Left lung (tissue), 10 donors: ENCODE data around the gene GRIN1. TPM values are rescaled to one million over a fixed set of nuclear protein-coding genes. Genes with fewer than 3 reads are reported as not detected.
A peak's percentile ranks its signal among the peaks of the same experiment; 100 is the strongest.

Source experiments
- ATAC-seq: fragments of 200-7000 bp; cut with Tn5 transposase; one replicate; pipeline ENCODE4 v1.9.1; 2020; ENCODE audit warnings: moderate library complexity
- DNase-seq, 4 donors: peaks; one replicate each; pipeline ENCODE4 v3.0.0-alpha.2; 2013 to 2020
- H3K27ac ChIP-seq, 2 donors: fragments of 200-600 bp; sonication (generic) in 1 of 2; one replicate each; pipeline versions ENCODE4 v1.5.0 to v1.8.0; 2020 to 2021
- H3K27me3 ChIP-seq, 2 donors: fragments of 200-600 bp; sonication (generic) in 1 of 2; one replicate each; pipeline versions ENCODE4 v1.5.0 to v1.8.0; 2020 to 2021
- H3K36me3 ChIP-seq, 2 donors: fragments of 200-600 bp; sonication (generic) in 1 of 2; one replicate each; pipeline versions ENCODE4 v1.5.0 to v1.8.0; 2020 to 2021
- H3K4me1 ChIP-seq, 2 donors: fragments of 200-600 bp; one replicate each; pipeline ENCODE4 v1.8.0; 2021
- H3K4me3 ChIP-seq, 2 donors: fragments of 200-600 bp; sonication (generic) in 1 of 2; one replicate each; pipeline versions ENCODE4 v1.5.0 to v1.8.0; 2020 to 2021; ENCODE audit warnings: mild to moderate bottlenecking in 1 of 2
- H3K9me3 ChIP-seq, 2 donors: fragments of 200-600 bp; sonication (generic) in 1 of 2; one replicate each; pipeline versions ENCODE4 v1.5.0 to v1.8.0; 2020 to 2021
- CTCF ChIP-seq, 2 donors: fragments of 200-600 bp; sonication (generic) in 1 of 2; IDR thresholded peaks; one replicate each; pipeline versions ENCODE4 v1.5.0 to v1.8.0; 2021; ENCODE audit warnings: antibody characterized with exemption in 2 of 2
- intact Hi-C, 2 donors: fragments of 100-400 bp; cut with DNase I; formaldehyde crosslinking; loops; one replicate each; pipeline versions ENCODE4 v1.11.2 to v1.14.2; 2022
- polyA plus RNA-seq, 6 donors: library from polyadenylated mRNA; unstranded; fragments of 120-200 nt; gene quantifications; one replicate each; pipeline ENCODE4 v1.2.1, GENCODE V29; 2013; ENCODE audit not compliant: insufficient read length in 6 of 6
- total RNA-seq, 2 donors: library from RNA; stranded (reverse); fragmentation: NEBNext Ultra II Directional; extraction: Animal tissue kit (Norgen Biotek cat#: 25700); gene quantifications; one replicate each; pipeline ENCODE4 v1.2.1, GENCODE V29; 2021
- donor health status: DM: no; HTN: yes; CAD: no.
- donor health status: DM: no; HTN: no; CAD: no.

The GRIN1 gene
- total and polyA plus RNA-seq, 8 donors, result 0.15 to 0.55 (median 0.28) TPM

GRCh38 chr9:137109250-137110146 is 29.5 kb upstream of the GRIN1 start:
- DNase-seq (peak in 1 of 4 donors; percentile 60), ATAC-seq (no peak)
- Histone ChIP-seq H3K9me3 (no peaks in the 10 kb centered on the region), H3K27me3 (no peaks in the 10 kb centered on the region), H3K27ac (no peak overlapping the region), H3K4me3 (no peak overlapping the region), H3K36me3 (peaks cover 0 to 86% of the 10 kb centered on the region in 2 donors), H3K4me1 (peaks cover 0 to 12% of the 10 kb centered on the region in 2 donors)
- intact Hi-C loops, result no loop called here
- no peak for TF ChIP-seq CTCF (IDR thresholded peaks at IDR 0.05)

GRCh38 chr9:137110147-137110910 is 28.6 kb upstream of the GRIN1 start:
- ATAC-seq, result no peak
- peak in 1 of 4 donors; percentile 75 for DNase-seq
- peaks cover 0 to 20% of the 10 kb centered on the region in 2 donors for H3K4me1 ChIP-seq
- TF ChIP-seq CTCF (IDR thresholded peaks at IDR 0.05), result no peak
- H3K27me3 ChIP-seq, result peaks cover 0 to 4% of the 10 kb centered on the region in 2 donors
- no peak overlapping the region for H3K27ac ChIP-seq
- peaks cover 0 to 78% of the 10 kb centered on the region in 2 donors for H3K36me3 ChIP-seq
- no peak overlapping the region for H3K4me3 ChIP-seq
- intact Hi-C loops, result no loop called here
- no peaks in the 10 kb centered on the region for H3K9me3 ChIP-seq

GRCh38 chr9:137110911-137111787 is 27.8 kb upstream of the GRIN1 start:
- no peaks in the 10 kb centered on the region for H3K9me3 ChIP-seq
- peaks cover 0 to 12% of the 10 kb centered on the region in 2 donors for H3K27me3 ChIP-seq
- no peak for TF ChIP-seq CTCF (IDR thresholded peaks at IDR 0.05)
- peaks cover 0 to 21% of the 10 kb centered on the region in 2 donors for H3K4me1 ChIP-seq
- H3K27ac ChIP-seq, result no peak overlapping the region
- intact Hi-C loops, result no loop called here
- no peak overlapping the region for H3K4me3 ChIP-seq
- ATAC-seq (no peak), DNase-seq (no peak)
- peaks cover 0 to 70% of the 10 kb centered on the region in 2 donors for H3K36me3 ChIP-seq

- TF ChIP-seq CTCF (IDR thresholded peaks at IDR 0.05), result no peak
- Histone ChIP-seq H3K36me3 (peaks cover 0 to 61% of the 10 kb centered on the region in 2 donors), H3K27ac (no peak overlapping the region), H3K9me3 (no peaks in the 10 kb centered on the region), H3K4me3 (no peak overlapping the region), H3K27me3 (peaks cover 0 to 15% of the 10 kb centered on the region in 2 donors), H3K4me1 (peaks cover 0 to 21% of the 10 kb centered on the region in 2 donors)
- DNase-seq (peak in 1 of 4 donors; percentile 76), ATAC-seq (no peak)
- intact Hi-C loops, result no loop called here
These were observed 27.0 kb upstream of the GRIN1 start for GRCh38 chr9:137111788-137112563.
